HepG2 (cell line): ENCODE data around the gene ZDHHC3. TPM values are rescaled to one million over a fixed set of nuclear protein-coding genes. Genes with fewer than 3 reads are reported as not detected.

Source experiments
- ATAC-seq: fragments of 200-7000 bp; cut with Tn5 transposase; 3 replicates; pipeline ENCODE4 v1.9.1; 2020; ENCODE audit warnings: mild to moderate bottlenecking, moderate library complexity
- BruUV-seq: library from RNA; stranded (reverse); fragments of 400-500 nt; replicated peaks from 2 replicates; lab custom pipeline; 2021; lab: Mats Ljungman, UMichigan
- CTCF ChIA-PET: fragments of 300-600 bp; formaldehyde crosslinking; extraction: SDS; loops from one replicate; lab custom pipeline; 2021; ENCODE audit warnings: low total read pairs, inconsistent platforms, low intra/inter-chr PET ratio; lab: Yijun Ruan, JAX
- POLR2A ChIA-PET: fragments of 350-600 bp; sonication (Branson Sonifier 250); formaldehyde crosslinking; loops from one replicate; lab custom pipeline; 2020; ENCODE audit warnings: antibody characterized with exemption, inconsistent platforms; lab: Yijun Ruan, JAX
- DNase-seq: peaks from one replicate; pipeline ENCODE4 v3.0.0-alpha.2; 2015; ENCODE audit warnings: low spot score
- FAIRE-seq: peaks from 3 replicates; lab custom pipeline; 2011; peaks lifted over from hg19 to GRCh38; lab: Jason Lieb, UNC
- H2AFZ ChIP-seq: one replicate; pipeline ENCODE4 v1.6.1; 2011; ENCODE audit warnings: low read length, inconsistent platforms
- H3K27ac ChIP-seq: fragments of 300-600 bp; 3 replicates; pipeline ENCODE4 v1.8.0; 2011; ENCODE audit warnings: mixed run types, mild to moderate bottlenecking, mixed read lengths, low read length, inconsistent platforms; ENCODE audit not compliant: insufficient read depth; ENCODE audit errors: extremely low read length
- H3K27me3 ChIP-seq, 2 experiments: fragments of 200-600 bp in 1 of 2; 2 replicates in 1 of 2; 3 replicates in 1 of 2; pipeline versions ENCODE4 v1.6.0 to v1.8.0; 2011; ENCODE audit warnings: low read length in 2 of 2, mild to moderate bottlenecking in 2 of 2, moderate library complexity in 2 of 2, inconsistent platforms in 1 of 2; ENCODE audit not compliant: insufficient read depth in 2 of 2, control insufficient read depth in 1 of 2
- H3K36me3 ChIP-seq, 2 experiments: fragments of 200-600 bp in 1 of 2; replicated peaks in 1 of 2; 2 replicates in 1 of 2; 3 replicates in 1 of 2; pipeline versions ENCODE4 v1.5.1 to v1.8.0; 2011; ENCODE audit warnings: low read length in 2 of 2, inconsistent platforms in 1 of 2; ENCODE audit not compliant: insufficient read depth in 2 of 2, control insufficient read depth in 1 of 2
- H3K4me1 ChIP-seq: 2 replicates; pipeline ENCODE4 v1.5.1; 2012; ENCODE audit warnings: low read length, inconsistent platforms; ENCODE audit not compliant: insufficient read depth
- H3K4me2 ChIP-seq: 2 replicates; pipeline ENCODE4 v1.6.0; 2011; ENCODE audit warnings: low read depth, low read length, inconsistent platforms
- H3K4me3 ChIP-seq, 3 experiments: fragments of 200-600 bp in 1 of 3; sonication (generic), shearing (Covaris generic) in 1 of 3; replicated peaks in 1 of 3; 2 replicates each; pipeline ENCODE4 v1.5.1; 2011 to 2016; ENCODE audit warnings: low read length in 3 of 3, inconsistent platforms in 2 of 3, low read depth in 2 of 3, mild to moderate bottlenecking in 2 of 3, control low read depth in 1 of 3, mixed read lengths in 1 of 3; ENCODE audit not compliant: insufficient read depth in 1 of 3
- H3K79me2 ChIP-seq: one replicate; pipeline ENCODE4 v1.6.1; 2011; ENCODE audit warnings: low read length, inconsistent platforms; ENCODE audit not compliant: insufficient read depth
- H3K9ac ChIP-seq: 2 replicates; pipeline ENCODE4 v1.6.0; 2011; ENCODE audit warnings: mild to moderate bottlenecking, low read depth, low read length, inconsistent platforms; ENCODE audit not compliant: insufficient read depth
- H3K9me3 ChIP-seq: 2 replicates; pipeline ENCODE4 v1.5.1; 2012; ENCODE audit warnings: mild to moderate bottlenecking, low read length
- H4K20me1 ChIP-seq: 2 replicates; pipeline ENCODE4 v1.6.0; 2011; ENCODE audit warnings: inconsistent platforms, mild to moderate bottlenecking, low read length, moderate library complexity; ENCODE audit not compliant: insufficient read depth
- HOMEZ ChIP-seq: IDR thresholded peaks from 2 replicates; pipeline ENCODE4 v1.6.1; 2016; ENCODE audit warnings: low read depth
- ZMYM2 ChIP-seq: sonication (generic); formaldehyde crosslinking; IDR thresholded peaks from 2 replicates; pipeline ENCODE4 v1.8.0; 2022; ENCODE audit warnings: mild to moderate bottlenecking, missing genetic modification reagents
- ZUFSP ChIP-seq: sonication (generic); formaldehyde crosslinking; IDR thresholded peaks from 2 replicates; pipeline ENCODE4 v1.9.0; 2021; ENCODE audit warnings: missing genetic modification reagents, mild to moderate bottlenecking, borderline replicate concordance
- WGBS: methylation state at CpG from one replicate; pipeline ENCODE4 v1.1.6; 2017; ENCODE audit warnings: low lambda C conversion rate; 5-methylcytosine and 5-hydroxymethylcytosine counted together
- in situ Hi-C: cut with HindIII; loops from 2 replicates; pipeline ENCODE4 v1.10.0; 2017; ENCODE audit warnings: low pct_unique_long_range_greater_than_20kb; ENCODE audit not compliant: extremely low pct_ligation_motif_present
- intact Hi-C: fragments of 100-400 bp; cut with micrococcal nuclease; formaldehyde crosslinking; loops from one replicate; pipeline ENCODE4 v1.10.0; 2022; ENCODE audit not compliant: unreplicated experiment
- polyA plus RNA-seq, 8 experiments: library from polyadenylated mRNA; depleted of rRNA in 3 of 8; stranded (reverse) in 7 of 8; unstranded in 1 of 8; fragments of >200 nt; fragmentation: Illumina TruSeq in 4 of 8; extraction: Trizol in 4 of 8; gene quantifications; 2 replicates each; pipeline versions ENCODE4 v1.2.1 to v1.2.3, GENCODE V29; 2011 to 2016; ENCODE audit warnings: low read depth in 4 of 8, missing spikeins in 1 of 8, mixed read lengths in 1 of 8; ENCODE audit not compliant: insufficient read depth in 1 of 8
- total RNA-seq, 5 experiments: library from RNA; depleted of rRNA; stranded (reverse); fragments of >200 nt; fragmentation: Illumina TruSeq; extraction: Trizol; gene quantifications; 2 replicates each; pipeline ENCODE4 v1.2.3, GENCODE V29; 2016; ENCODE audit warnings: low read depth in 1 of 5

Gene ZDHHC3
- total and polyA plus RNA-seq, 2 of the 13 experiments (the other 11 are each of a cell fraction or from before 2014, with no cell fraction given), result 44.1 to 65.7 TPM

GRCh38 chr3:44965165-44965564 lies 10.8 kb downstream of the ZDHHC3 start:
- no TSS peak for BruUV-seq
- H3K9me3 ChIP-seq, result no peaks in the 10 kb centered on the region
- no peak for TF ChIP-seq HOMEZ (CRISPR knock-in tag)
- TF ChIP-seq ZMYM2 (CRISPR knock-in tag), result no peak
- no peak for TF ChIP-seq ZUFSP (CRISPR knock-in tag)
- TF ChIP-seq, all 625 proteins: peak for 0
- ChIA-PET POLR2A (no interaction called here), CTCF (no interaction called here)
- ATAC-seq, result no peak
- no peak for DNase-seq
- no peaks in the 10 kb centered on the region; a peak in 1 of 5 replicates for H3K36me3 ChIP-seq
- WGBS, result 100% methylated on average over 2 of the region's 3 CpGs
- no peaks in the 10 kb centered on the region for H4K20me1 ChIP-seq
- H3K27ac ChIP-seq, result no peak overlapping the region
- H3K4me1 ChIP-seq, result no peaks in the 10 kb centered on the region
- no peaks in the 10 kb centered on the region for H3K27me3 ChIP-seq
- H3K4me2 ChIP-seq, result no peak overlapping the region
- no peak for FAIRE-seq
- in situ Hi-C loops, result no loop called here
- H3K9ac ChIP-seq, result no peak overlapping the region
- intact Hi-C loops, result no loop called here
- peaks cover 36% of the 10 kb centered on the region for H3K79me2 ChIP-seq
- H3K4me3 ChIP-seq, result no peak overlapping the region
- no peak overlapping the region for H2AFZ ChIP-seq
